G401.6 (cell line): Measurements from ENCODE around the gene PPIH.
"Not testable (repeated sequence)": the region's sequence is repeated elsewhere in the genome, so short reads cannot be mapped to it uniquely, and the experiment has no call there.

Experiments
- FAIRE-seq: peaks from 2 replicates; lab custom pipeline; 2012; peaks lifted over from hg19 to GRCh38; lab: Jason Lieb, UNC

PPIH gene

DNA sequence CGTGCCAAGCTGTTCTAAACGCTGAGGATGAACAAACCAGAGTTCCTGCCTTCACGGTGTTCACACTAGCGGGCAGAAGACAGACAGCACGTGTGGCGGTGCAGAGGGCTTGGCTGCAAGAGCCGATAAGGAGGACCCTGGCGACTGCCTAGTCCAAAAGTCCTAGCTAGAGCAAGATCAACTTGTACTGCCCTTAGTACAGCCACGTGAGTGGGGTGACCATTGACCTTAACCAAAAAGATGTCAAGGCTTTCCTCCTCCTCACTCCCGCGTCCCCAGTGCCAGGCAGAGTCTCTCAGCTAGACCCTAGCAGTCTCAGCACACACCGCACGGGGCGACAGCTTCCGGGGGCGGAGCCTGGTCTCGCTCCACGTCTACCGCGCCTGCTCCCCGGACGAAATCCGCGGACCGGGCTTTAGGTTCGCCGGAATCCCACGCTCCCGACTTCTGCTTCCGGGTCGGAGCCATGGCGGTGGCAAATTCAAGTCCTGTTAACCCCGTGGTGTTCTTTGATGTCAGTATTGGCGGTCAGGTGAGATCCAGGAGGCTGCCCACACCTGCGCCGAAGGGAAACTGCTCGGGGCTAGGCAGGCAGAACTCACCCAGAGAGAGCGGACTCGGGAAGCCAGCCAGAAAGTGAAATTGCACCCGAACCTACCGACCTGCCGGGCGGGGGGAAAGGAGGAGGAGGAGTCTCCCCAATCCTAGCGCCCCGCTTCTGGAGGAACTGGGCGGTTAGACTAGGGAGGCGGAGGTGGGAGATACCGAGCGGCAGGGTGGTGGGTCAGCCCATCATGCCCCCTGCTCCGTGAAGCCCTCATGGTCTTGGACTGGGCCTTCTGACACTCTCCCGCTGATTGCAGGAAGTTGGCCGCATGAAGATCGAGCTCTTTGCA lies at the start of gene PPIH:
Gene PPIH, plus strand, starts transcription at position 443 of the 896 bp plus-strand sequence. Its CDS starts 24 bp downstream, at position 467.
- peak; percentile 84 for FAIRE-seq

GRCh38 chr1:42613803-42614131 lies 44.5 kb upstream of the PPIH start:
- FAIRE-seq = no peak

DNA sequence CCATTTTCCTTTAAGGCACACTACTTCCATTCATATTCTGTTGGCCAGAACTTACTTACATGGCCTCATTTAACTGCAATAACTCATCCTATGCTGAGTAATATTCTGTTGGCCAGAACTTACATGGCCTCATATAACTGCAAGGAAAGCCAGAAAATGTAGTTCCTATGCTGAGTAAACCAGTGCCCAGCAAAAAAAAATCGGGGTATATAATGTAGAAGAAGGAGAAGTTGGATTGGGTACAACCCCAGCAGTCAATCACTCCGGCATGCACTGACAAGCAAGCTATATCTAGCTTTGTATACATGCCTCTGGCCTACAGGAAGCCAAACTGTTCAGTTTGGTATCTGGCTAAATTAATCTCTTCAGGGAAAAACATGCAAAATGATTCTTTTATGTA lies 39.4 kb upstream of the PPIH start:
- no peak for FAIRE-seq

DNA sequence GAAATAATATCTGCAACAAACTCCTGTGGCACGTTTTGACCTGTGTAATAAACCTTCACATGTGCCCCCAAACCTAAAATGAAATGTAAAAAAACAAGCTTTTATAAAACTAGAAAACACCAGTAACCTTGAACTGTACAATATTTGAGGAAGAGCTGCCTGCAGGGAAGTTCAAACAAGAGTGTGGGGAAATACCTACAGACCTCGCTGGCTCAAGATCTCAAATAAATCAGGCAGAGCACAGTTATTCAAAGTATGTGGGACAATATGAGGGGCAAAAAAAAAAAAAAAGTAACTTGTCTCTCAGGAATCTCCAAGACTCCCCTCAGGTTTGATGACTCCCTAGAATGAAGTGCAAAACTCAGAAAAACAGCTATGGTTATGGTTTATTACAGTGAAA lies 37.9 kb upstream of the PPIH start:
- FAIRE-seq = no peak

DNA sequence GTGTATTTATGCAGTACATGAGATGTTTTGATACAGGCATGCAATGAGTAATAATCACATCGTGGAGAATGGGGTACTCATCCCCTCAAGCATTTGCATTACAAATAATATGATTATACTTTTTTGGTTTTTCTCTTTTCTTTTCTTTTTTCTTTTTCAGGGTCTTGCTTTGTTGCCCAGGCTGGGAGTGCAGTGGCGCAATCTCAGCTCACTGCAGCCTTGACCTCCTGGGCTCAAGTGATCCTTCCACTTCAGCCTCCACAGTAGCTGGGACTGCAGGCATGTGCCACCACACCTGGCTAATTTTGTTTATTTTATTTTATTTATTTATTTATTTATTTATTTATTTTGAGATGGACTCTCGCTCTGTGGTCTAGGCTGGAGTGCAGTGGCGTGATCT lies 37.0 kb upstream of the PPIH start:
- FAIRE-seq = not testable (repeated sequence)

DNA sequence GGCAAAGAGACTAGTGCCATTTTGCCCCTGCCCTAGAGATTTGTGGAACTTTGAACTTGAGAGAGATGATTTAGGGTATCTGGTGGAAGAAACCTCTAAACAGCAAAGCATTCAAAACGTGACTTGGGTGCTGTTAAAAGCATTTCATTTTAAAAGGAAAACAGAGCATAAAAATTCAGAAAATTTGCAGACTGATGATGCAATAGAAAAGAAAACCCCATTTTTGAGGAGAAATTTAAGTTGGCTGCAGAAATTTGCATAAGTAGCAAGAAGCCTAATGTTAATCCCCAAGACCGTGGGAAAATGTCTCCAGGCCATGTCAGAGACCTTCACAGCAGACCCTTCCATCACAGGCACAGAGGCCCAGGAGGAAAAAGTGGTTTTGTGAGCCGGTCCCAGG lies 31.0 kb upstream of the PPIH start:
- not testable (repeated sequence) for FAIRE-seq

DNA sequence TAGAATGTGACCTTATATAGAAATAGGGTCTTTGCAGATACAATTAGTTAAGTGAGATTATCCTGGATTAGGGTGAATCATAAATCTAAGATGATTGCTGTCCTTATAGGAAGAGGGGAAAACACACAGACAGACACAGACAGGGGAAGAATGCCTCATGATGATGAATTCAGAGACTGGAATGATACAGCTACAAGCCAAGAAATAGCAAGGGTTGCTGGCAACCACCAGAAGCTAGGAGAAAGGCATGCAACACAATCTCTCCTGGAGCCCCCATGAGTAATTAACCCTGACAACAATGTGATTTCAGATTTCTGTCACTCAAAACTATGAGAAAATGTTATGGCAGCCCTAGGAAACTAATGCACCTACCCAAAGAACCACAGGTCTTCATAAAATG lies 19.1 kb upstream of the PPIH start:
- FAIRE-seq = no peak

DNA sequence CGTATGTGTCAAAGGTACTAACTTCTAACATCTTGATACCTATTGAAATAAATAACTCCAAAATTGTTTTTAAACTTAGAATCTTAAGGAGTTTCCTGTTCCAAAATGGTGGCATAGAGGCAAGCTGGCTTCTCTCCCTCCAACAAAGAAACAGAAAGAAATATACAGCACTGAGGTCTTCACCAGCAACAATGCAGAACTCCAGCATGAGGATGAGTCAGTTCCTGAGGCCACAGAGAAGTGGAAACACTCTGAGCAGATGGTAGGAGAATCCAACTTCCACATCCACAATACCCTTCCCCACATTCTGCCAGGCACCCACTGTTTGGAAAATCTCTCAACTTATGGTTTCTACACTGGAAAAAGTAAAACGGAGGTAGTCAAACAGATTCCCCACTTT lies 12.2 kb upstream of the PPIH start:
- FAIRE-seq = no peak

DNA sequence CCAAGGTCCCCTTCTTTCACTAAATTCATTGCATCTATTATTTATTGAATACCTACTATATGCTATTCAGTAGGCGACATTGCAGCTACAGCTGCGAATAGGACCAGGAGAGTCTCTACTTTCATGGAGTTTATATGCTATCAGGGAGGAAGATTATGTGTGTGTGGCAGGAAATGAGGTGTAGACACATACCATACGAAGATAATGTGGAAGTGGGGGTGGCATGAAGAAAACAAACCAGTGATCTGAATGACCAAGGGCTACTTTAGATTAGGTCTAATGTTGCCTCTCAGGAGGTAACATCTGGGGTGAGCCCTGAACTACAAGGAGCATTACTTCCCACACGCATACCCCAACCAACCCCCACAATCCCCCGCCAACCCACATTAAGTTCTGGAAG lies 1.0 kb upstream of the PPIH start:
- FAIRE-seq = no peak

- FAIRE-seq = no peak
These were observed 684 bp downstream of the PPIH start for GRCh38 chr1:42658877-42659337.

DNA sequence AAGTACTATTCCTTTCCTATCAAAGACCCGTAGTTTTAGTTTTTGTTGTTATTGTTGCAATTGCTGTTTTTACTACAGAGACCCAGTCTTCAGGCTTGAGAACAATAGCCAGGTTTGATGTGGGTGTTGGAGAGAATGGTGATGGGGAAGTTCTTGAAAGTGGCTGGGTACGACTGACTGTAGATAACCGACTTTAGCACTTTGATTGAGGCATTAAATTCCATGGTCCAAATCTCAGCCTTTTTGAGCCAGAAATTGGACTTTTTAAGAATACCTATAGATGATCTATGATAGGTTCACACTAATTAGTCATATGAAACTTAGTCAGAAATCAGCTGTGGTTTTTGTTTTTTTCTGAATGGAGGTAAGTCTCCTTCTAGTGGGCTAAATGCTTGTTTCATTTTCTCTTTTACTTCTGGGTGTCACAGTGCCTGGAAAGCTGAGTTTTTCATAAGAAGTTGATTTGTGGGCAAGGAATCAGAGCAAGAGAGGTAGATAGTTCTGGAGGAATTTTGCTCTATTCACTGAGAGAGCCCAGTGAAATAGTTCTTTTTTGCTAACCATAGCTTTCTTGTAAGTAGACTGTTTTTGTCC lies 2.8 kb downstream of the PPIH start:
- no peak for FAIRE-seq

DNA sequence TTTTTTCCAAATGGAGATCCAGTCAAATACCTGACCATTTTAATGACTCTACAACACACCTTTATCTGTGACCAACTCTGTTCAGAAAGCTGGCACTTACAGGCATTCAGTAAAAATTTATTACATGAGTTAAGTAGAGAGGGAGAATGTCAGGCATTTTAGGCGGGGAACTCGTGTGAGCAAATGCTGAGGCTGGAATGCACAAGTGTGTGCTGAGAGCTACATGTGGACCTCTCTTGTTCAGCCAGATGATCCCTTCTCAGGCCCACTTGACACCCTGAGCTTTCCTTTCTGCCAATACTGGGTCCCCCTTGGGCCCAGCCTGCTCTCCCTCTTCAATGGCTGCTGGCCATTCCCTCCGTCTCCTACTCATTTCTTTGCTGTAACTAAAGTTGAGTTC lies 11.7 kb downstream of the PPIH start:
- no peak for FAIRE-seq

DNA sequence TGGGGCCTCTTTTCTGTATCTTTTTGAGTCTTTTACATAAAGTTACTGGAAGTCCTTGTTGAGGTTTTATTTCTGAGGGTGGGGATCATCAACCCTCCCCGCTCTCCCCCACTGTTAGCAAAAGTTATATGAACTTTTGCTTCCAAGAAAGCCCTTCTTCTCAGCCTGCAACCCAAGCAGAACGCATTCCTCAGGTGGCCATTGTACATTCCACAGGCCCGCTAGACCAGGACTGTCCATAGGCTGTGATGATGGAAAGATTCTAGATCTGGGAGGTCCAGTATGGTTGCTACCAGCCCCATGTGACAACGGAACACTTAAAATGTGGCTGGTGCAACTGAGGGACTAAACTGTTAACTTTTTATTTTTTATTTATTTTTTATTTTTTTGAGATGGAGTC lies 12.2 kb downstream of the PPIH start:
- FAIRE-seq = no peak

DNA sequence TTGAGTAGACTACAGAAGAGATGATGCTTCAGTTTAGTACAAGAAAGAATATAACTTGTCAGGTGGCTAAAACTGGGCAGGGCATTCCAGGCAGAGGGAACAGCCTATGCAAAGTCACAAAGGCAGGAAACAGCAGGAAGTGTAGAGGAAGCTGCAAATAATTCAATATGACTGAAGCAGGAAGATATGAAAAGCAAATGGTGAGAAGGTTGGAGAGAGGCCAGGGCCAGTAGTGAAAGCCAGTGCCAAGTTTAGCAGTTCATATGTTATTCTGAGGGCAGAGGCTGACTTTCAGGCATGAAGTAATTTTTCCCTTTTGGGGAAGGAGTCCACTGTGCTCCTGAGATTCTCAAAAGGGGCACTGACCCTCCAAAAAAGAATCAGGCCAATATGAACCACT lies 16.0 kb downstream of the PPIH start:
- no peak for FAIRE-seq

DNA sequence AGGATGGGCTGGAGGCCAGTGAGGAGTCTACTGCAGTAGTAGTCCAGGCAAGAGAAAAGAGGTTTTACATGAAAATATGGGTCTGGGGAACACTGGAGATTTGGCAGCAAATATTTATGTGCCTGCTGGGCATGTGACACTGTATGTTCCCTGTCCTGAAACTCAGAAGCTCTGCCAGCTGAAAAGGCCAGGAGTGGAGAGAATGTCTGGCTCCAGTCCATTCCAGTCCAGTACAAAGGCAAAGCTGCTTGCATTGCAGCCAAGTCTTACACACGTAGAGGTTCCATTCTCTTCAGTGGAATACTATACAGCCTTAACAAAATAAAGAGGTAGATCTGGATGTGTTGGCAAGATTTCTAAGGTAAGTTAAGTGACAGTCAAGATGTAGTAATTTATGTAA lies 16.5 kb downstream of the PPIH start:
- FAIRE-seq = no peak

GRCh38 chr1:42675467-42675866 lies 17.2 kb downstream of the PPIH start:
- no peak for FAIRE-seq

DNA sequence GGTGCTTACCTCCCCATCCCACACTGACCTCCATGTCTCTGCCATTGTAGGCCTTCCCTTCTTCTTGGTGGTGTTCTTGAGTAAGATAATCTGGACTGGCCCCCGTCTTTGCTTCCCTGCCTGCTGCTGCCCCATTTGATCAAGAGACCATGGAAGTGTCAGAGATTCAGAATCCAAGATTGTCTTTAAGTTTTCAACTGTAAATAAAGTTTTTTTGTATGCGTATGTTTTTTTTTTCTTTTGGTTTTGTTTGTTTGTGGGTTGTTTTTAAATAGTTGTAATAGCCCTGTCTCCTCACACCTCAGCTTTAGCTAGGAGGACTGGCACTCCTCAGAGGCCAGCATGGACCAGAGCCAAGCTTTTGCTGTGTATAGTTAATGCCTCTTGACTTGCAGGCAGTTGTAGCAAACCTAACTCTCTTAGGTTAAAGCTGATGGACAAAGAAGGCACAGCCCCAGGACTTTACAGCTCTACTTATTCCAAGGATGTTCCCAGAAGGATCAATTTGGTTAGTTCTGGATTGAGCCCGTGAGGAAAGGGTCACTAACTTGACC lies 18.4 kb downstream of the PPIH start:
- no peak for FAIRE-seq

- FAIRE-seq = no peak
These were observed 21.3 kb downstream of the PPIH start for GRCh38 chr1:42679364-42679983.

- FAIRE-seq = no peak
These were observed 21.8 kb downstream of the PPIH start for GRCh38 chr1:42680055-42680454.

DNA sequence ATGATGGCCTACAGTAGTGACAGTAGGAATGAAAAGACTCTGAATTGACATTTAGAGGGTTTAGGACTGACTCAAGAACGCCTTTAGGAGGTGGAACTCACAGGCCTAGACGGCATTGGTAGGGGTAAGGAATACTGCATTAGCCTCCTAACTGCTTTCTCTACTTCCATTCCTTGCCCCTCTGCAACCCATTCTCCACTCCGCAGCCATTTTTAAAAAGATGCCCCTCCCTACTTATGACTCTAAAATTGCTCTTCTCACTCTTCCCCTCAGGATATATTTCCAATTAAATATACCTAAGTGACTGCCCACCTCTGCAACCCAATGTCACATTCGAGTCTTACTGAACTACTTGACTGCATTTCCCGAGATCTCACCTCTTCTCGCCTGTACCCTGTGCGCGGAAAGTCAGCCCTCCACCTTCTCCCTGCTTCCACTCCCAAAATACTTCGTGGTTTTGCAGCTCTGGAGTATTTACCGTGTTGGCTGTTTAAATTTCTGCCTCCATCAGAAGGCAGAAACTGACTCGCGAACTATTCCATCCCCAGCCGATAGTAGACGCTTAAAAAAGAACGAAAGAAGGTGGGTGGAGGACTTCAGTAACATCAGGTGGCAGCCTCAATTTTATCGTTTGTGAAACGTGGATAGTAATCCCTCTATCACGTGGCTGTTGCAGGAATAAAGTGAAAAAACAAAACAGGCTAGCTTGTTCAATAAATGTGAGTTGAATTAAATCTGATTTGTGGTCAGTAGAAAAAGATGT lies 22.9 kb downstream of the PPIH start:
- no peak for FAIRE-seq

GRCh38 chr1:42681741-42682483 lies 23.7 kb downstream of the PPIH start, which contains the start of gene YBX1:
Gene YBX1 (plus strand): TSS chr1:42682418. CDS start chr1:42682566, 148 bp downstream.
- peak; percentile 97 for FAIRE-seq

DNA sequence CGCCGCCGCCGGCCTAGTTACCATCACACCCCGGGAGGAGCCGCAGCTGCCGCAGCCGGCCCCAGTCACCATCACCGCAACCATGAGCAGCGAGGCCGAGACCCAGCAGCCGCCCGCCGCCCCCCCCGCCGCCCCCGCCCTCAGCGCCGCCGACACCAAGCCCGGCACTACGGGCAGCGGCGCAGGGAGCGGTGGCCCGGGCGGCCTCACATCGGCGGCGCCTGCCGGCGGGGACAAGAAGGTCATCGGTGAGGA lies 24.2 kb downstream of the PPIH start:
- not testable (repeated sequence) for FAIRE-seq
